Osteocyte (in vitro differentiated cells): Measurements from ENCODE around the gene C9orf85. TPM values are rescaled to one million over a fixed set of nuclear protein-coding genes. Genes with fewer than 3 reads are reported as not detected.

Source experiments
- DNase-seq: peaks from one replicate; pipeline ENCODE4 v3.0.0; 2021; ENCODE audit warnings: mixed read lengths; ENCODE audit not compliant: unreplicated experiment; ENCODE audit errors: extremely low spot score
- H3K27ac Mint-ChIP-seq: one replicate; pipeline ENCODE4 v1.8.0; 2021; ENCODE audit warnings: mild to moderate bottlenecking, mixed read lengths; ENCODE audit not compliant: unreplicated experiment
- H3K27me3 Mint-ChIP-seq: one replicate; pipeline ENCODE4 v1.8.0; 2021; ENCODE audit warnings: mixed read lengths; ENCODE audit not compliant: unreplicated experiment
- H3K36me3 Mint-ChIP-seq: one replicate; pipeline ENCODE4 v1.8.0; 2021; ENCODE audit warnings: mixed read lengths; ENCODE audit not compliant: unreplicated experiment
- H3K4me1 Mint-ChIP-seq: one replicate; pipeline ENCODE4 v1.8.0; 2021; ENCODE audit warnings: mixed read lengths; ENCODE audit not compliant: unreplicated experiment
- H3K4me3 Mint-ChIP-seq: one replicate; pipeline ENCODE4 v1.8.0; 2021; ENCODE audit warnings: mild to moderate bottlenecking, moderate library complexity, mixed read lengths; ENCODE audit not compliant: unreplicated experiment
- H3K9me3 Mint-ChIP-seq: one replicate; pipeline ENCODE4 v1.8.0; 2021; ENCODE audit warnings: mixed read lengths; ENCODE audit not compliant: unreplicated experiment
- total RNA-seq: library from RNA; stranded (reverse); gene quantifications from 2 replicates; pipeline ENCODE4 v1.2.1, GENCODE V29; 2021
- TF ChIP-seq, protein P1 (sequence below): fragments of 200-600 bp; sonication (generic); IDR thresholded peaks from 2 replicates; pipeline ENCODE4 v1.5.0; 2021; ENCODE audit warnings: antibody characterized with exemption, mild to moderate bottlenecking, moderate library complexity

C9orf85 gene
- total RNA-seq, 1 donor from 2014 or later = 10.8 TPM

DNA sequence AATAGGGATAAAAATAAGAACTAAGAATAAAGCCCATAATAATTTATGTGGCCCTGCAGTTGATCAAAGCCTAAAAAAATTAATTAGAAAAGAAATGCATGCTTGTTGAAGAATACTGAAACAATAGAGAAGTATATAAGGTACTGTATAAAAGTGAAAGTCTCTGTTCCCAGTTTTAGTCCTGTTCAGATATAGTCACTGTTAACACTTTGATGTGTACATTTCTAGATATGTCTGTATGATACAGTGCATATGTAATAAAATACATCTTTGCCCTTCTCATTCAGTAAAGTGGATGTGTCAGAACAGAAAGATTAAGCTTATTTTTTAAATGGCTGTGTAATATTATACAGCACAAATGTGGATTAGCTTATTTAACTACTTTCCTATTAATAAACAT is 4.1 kb downstream of the C9orf85 start:
- H3K4me1 Mint-ChIP-seq = peaks cover 31% of the 10 kb centered on the region
- no peak overlapping the region for H3K4me3 Mint-ChIP-seq
- DNase-seq = no peak
- H3K27ac Mint-ChIP-seq = no peak overlapping the region
- H3K9me3 Mint-ChIP-seq = no peaks in the 10 kb centered on the region
- TF ChIP-seq, protein P1, sequence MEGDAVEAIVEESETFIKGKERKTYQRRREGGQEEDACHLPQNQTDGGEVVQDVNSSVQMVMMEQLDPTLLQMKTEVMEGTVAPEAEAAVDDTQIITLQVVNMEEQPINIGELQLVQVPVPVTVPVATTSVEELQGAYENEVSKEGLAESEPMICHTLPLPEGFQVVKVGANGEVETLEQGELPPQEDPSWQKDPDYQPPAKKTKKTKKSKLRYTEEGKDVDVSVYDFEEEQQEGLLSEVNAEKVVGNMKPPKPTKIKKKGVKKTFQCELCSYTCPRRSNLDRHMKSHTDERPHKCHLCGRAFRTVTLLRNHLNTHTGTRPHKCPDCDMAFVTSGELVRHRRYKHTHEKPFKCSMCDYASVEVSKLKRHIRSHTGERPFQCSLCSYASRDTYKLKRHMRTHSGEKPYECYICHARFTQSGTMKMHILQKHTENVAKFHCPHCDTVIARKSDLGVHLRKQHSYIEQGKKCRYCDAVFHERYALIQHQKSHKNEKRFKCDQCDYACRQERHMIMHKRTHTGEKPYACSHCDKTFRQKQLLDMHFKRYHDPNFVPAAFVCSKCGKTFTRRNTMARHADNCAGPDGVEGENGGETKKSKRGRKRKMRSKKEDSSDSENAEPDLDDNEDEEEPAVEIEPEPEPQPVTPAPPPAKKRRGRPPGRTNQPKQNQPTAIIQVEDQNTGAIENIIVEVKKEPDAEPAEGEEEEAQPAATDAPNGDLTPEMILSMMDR = no peak
- peaks cover 6% of the 10 kb centered on the region for H3K36me3 Mint-ChIP-seq
- no peaks in the 10 kb centered on the region for H3K27me3 Mint-ChIP-seq

DNA sequence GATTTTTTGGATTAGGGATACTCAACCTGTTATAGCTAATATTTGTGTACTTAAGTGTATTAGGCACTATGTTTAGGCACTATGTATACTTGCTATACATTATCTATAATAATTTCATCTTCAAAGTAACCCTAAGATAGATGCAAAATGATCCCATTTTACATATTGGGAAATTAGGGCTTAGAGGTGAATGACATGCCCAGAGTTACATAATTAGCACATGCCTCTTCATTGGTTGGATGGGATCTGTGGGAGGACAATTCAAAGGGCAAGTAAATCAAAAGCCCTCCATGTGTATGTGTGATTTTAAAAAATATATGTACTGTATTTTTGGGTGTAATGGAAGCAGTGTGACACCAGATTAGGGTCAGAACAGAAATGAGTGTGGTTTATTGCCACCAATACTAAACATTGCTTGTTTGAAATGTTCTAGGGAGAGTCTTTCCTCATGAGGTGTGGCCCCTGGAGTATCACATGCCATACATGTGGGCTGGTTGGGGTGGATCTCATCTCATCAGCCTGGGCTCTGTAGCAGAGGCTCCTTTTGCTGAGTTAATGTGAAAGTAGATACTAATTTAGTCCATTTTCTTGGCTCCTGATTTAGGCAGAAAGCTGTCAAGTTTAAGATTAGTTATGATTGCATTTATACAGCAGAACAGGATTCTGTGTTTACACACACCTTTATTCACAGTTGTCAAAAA is 5.5 kb downstream of the C9orf85 start:
- Mint-ChIP-seq H3K9me3 (no peaks in the 10 kb centered on the region), H3K27ac (no peak overlapping the region), H3K4me1 (peaks cover 33% of the 10 kb centered on the region), H3K4me3 (no peak overlapping the region), H3K36me3 (peaks cover 6% of the 10 kb centered on the region), H3K27me3 (no peaks in the 10 kb centered on the region)
- TF ChIP-seq, protein P1 = no peak
- DNase-seq = no peak

DNA sequence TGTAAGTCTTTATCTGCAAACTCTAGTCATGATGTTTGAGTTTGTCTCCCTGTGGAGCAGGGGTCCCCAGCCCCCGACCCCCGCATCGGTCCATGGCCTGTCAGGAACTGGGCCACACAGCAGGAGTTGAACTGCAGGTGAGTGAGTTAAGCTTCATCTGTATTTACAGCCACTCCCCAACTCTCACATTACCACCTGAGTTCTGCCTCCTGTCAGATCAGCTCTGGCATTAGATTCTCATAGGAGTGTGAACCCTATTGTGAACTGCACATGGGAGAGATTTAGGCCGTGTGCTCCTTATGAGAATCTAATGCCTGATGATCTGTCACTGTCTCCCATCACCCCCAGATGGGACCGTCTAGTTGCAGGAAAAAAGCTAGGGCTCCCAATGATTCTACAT is 7.0 kb downstream of the C9orf85 start:
- TF ChIP-seq, protein P1 = no peak
- no peaks in the 10 kb centered on the region for H3K27me3 Mint-ChIP-seq
- no peak overlapping the region for H3K4me3 Mint-ChIP-seq
- no peaks in the 10 kb centered on the region for H3K9me3 Mint-ChIP-seq
- DNase-seq = no peak
- H3K36me3 Mint-ChIP-seq = peaks cover 8% of the 10 kb centered on the region
- H3K27ac Mint-ChIP-seq = no peak overlapping the region
- peaks cover 19% of the 10 kb centered on the region for H3K4me1 Mint-ChIP-seq

DNA sequence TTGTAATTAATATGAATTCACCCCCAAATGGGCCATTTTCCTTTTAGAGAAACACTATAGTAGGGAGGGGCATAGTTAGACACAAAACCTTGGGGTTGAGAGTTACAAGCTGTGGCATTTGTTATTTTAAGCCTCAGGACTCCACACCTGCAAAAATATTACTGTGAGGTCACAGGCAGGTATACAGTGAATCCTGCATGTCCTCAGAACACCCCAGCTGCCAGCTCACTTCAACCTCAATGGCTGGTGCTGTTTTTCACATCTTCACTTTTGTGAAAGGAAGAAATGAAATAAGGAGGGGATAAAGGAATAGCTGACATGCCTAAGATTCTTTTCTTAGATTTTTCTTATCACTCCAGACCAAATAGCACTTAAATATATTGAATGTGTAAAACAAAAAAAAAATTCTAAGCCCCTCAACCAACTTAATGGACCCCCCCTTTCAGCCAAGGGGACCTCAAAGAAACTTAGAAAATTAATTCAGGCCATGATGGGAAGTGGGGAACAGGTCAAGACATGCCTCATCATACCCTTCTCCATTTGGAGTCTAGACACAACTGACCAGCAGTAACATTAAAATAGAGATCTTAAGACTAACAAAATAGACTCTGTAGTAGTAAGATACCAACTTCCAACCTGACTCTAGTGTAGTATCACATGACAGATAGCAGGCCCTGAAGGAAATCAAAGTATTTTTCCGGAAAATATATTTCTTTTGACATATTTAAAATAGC is 9.2 kb downstream of the C9orf85 start:
- no peak for DNase-seq
- no peaks in the 10 kb centered on the region for H3K9me3 Mint-ChIP-seq
- H3K36me3 Mint-ChIP-seq = peaks cover 8% of the 10 kb centered on the region
- no peaks in the 10 kb centered on the region for H3K27me3 Mint-ChIP-seq
- H3K27ac Mint-ChIP-seq = no peak overlapping the region
- TF ChIP-seq, protein P1 = no peak
- H3K4me1 Mint-ChIP-seq = peaks cover 17% of the 10 kb centered on the region
- no peak overlapping the region for H3K4me3 Mint-ChIP-seq

DNA sequence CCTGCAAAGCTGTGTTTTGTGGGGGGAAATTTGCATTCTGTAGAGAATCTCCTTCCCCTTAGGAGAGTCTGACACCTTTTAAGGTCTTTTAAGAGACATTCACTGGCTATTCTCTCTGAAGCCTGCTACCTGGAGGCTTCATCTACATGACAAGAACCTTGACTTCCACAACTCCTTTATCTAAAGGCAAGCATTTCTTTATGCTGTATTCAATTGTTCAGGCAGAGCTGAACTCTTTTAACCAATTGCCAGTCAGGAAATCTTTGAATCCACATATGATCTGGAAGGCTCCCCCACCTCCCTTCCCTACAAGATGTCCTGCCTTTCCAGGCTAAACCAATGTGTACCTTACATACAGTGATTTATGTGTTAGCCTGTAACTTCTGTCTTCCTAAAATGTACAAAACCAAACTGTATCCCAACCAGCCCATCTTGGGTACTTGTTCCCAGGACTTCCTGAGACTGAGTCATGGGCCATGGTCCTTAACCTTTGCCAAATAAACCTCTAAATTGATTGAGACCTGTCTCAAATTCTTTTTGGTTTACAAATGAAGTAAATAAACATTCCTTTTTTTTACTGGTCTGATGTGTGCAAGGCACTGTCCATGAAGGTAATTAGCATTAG is 9.9 kb downstream of the C9orf85 start:
- TF ChIP-seq, protein P1 = no peak
- no peak for DNase-seq
- no peak overlapping the region for H3K27ac Mint-ChIP-seq
- no peaks in the 10 kb centered on the region for H3K27me3 Mint-ChIP-seq
- peaks cover 8% of the 10 kb centered on the region for H3K36me3 Mint-ChIP-seq
- no peak overlapping the region for H3K4me3 Mint-ChIP-seq
- H3K9me3 Mint-ChIP-seq = no peaks in the 10 kb centered on the region
- peaks cover 17% of the 10 kb centered on the region for H3K4me1 Mint-ChIP-seq
